COLO668 (cell line): ENCODE data around the gene TAC4.

Source experiments
- DNase-seq: peaks from one replicate; lab custom pipeline; 2025; ENCODE audit not compliant: unreplicated experiment; lab: John Stamatoyannopoulos, UW

The TAC4 gene

DNA sequence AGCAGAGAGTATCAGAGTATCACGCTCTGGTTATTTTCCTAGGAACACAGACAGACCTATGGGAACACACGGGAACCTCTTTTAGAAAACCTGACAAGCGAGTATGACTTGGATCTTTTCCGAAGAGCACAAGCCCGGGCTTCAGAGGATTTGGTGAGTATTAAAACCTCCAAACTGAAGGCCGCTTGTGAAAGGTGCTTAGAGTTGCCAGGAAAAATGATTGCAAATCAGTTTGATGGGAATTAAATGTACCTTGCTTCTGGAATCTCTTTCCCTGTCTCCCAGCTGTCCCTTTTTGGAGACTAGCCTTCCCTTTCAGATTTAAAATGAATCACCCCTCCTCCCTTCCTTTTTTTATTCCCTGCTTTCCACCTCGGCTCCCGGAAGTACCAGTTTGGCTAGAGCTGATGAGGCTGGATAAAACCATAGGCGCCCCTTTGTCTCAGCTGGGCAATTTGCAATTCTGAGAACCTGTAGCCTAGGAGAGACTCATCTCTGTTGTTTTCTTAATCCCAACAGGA lies 32.0 kb downstream of the TAC4 start:
- DNase-seq, result no peak

DNA sequence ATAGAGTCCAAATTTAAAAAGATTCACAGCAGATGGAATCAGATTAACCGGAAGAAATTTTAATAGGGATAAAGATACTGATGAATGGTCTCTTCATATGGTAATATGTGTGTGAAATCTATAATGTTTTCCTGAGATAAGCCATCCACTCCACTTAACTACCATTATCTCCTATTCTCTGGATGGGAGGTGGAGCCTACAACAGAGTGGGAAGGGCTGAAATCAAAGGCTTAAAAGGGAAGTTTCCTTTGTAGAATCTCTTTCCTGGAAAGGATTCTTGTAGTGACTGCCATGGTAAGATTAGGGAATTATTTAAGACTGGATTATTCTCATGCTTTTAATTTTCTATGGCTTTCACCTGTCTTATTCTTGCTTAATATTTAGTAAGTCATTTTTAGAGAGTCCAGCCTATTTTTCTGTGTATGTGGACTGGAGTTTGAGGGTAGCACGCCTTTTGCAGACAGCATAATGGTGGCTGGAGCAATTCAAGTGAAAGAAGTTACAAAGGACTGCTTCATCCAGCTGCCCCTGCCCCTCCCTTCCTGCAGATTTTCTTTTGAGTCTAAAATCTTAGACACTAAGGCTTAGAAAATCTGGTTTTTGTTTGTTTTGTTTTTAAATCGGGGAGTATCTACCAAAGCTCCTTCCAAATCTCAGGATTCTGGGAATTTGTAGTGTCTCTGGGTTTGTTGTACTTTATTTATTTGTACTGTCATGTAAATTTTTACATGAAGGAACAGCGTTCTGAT lies 32.9 kb downstream of the TAC4 start:
- DNase-seq, result no peak

DNA sequence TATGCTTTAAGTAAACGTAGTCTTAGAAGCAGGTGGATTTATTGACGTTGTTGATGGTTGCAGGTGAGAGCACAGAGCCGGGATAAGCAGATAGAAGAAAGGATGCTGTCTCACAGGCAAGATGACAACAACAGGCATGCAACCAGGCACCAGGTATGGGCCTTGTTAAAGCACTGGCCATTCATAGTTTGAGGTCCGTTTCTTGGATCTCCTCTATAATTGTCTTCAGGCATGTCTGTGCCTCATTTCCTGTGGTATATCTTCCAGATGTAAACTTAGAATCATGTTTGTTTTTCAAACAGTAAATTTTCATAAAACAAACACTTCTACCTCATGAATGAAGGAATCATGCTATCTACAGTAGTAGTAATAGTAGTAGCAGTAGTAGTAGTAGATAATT lies 38.8 kb downstream of the TAC4 start:
- DNase-seq, result no peak

DNA sequence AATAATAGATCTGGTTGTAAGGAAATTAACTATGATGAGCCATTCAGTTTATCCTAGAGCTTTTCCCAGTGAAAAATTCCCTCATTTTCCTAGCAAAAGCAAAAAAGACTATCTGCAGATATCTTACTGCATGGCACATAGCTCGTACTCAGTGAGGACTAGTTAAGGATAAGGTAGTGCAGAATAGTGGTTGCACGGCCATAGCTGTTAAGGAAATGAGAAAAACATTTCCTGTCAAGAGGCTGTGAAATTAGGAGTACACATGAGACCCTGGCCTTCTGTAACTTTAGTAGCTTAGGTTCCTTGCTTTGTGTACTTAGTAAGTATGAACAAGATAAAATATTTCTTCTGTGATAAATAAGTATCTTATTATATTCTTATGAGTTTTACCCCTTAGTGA lies 49.1 kb downstream of the TAC4 start:
- DNase-seq, result no peak

DNA sequence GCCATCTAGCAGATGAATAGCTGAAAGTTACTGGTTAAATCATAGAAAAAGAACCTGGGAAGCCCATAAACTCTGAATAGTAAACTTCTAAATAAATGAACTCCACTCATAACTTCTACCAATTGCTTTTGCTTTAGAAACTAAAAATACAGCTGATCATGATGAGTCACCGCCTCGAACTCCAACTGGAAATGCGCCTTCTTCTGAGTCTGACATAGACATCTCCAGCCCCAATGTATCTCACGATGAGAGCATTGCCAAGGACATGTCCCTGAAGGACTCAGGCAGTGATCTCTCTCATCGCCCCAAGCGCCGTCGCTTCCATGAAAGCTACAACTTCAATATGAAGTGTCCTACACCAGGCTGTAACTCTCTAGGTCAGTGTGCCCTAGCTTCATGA lies 49.7 kb downstream of the TAC4 start:
- no peak for DNase-seq

DNA sequence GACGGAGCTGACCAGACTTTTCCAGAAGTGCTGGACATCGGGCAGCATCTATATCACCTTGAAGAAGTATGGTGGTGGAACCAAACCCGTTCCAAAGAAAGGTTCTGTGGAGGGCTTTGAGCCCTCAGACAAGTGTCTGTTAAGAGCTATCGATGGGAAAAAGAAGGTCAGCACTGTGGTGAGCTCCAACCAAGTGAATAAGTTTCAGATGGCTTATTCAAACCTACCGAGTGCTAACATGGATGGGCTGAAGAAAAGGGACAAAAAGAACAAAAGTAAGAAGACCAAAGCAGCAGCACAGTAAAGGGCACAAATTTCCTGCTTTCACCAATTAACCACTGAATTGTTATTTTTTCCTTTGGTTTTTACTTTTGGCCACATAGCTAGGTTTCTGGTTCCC lies 52.5 kb downstream of the TAC4 start:
- no peak for DNase-seq

DNA sequence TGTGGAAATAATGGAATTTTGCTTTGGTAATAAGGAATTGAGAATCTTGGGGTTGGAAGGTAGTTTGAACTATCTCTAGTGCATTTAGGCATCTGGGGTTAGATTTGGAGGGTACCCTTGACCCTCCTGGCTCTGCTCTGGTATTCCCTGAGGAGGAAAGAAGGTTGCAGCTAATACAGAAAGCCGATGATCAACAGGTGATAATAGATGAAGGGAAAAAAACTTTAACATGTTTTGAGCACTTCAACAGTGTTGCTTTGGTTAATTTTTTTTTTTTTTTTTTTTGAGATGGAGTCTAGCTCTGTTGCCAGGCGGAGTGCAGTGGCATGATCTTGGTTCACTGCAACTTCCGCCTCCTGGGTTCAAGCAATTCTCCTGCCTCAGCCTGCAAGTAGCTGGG lies 54.6 kb downstream of the TAC4 start:
- no peak for DNase-seq

DNA sequence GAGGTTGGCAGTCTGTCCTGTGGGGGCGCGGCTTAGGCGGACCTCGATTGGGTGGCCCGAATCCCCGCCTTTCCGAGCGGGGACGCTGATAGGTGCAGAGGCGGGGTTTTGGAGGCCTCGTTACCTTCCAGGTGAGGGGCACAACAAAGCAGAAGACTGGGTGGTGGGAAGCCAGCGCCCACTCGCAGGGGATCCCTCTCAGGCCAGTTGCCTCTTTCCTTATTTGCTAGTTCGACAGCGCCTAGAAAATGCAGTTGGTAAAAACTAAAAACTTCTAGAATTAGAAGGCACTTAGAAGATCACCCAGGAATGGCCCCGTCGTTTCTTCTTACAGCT lies 58.7 kb downstream of the TAC4 start:
- no peak for DNase-seq

DNA sequence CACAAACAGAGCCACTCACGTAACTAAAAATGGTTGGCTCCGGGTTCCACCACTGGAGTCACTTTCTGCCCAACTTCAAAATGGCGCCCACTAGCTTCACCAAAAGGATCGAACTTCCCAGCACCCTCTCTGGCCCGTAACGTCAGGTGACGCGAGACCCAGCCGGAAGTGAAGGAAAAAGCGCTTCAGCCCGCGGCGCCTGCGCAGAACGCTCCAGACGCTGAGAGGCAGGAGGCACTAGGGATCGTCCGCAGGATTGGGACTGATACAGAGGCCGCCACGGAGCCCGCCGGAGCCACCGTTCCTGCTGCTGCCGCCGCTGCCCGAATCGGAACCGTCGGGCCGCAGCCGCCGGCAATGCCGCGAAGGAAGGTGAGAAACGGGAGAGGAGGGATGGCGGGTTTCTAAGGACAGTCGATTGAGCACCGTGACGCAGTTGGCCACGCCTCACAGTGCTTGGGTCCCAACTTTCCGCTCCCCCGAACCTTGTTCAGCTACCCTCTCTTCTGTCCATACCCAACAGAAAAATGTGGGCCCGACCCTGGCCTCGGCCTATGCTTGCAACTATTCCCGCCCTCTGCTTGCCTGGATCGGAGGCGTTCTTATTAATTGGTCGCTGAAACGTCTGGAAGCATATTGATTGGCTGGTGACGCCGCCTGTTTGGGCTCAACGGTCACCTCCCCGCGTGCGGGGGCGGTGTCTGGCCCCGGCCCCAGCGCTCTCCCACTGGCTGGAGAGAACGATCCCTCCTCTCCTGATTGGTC lies 59.2 kb downstream of the TAC4 start, which contains the start of gene KAT7:
Gene KAT7, plus strand, starts transcription at position 204 of the 765 bp plus-strand sequence. Its CDS starts 154 bp downstream, at position 358.
- peak; percentile 95 for DNase-seq
